Fibroblast of lung (primary cell): ENCODE data around the gene ANXA4. TPM values are rescaled to one million over a fixed set of nuclear protein-coding genes. Genes with fewer than 3 reads are reported as not detected.
A peak's percentile ranks its signal among the peaks of the same experiment; 100 is the strongest.

Experiments used
- DNase-seq, 2 donors: peaks; one replicate each; pipeline versions ENCODE4 v3.0.0 to v3.0.0-alpha.2; 2010; ENCODE audit warnings: low read depth in 2 of 2
- H2AFZ ChIP-seq: 2 replicates; pipeline ENCODE4 v1.5.1; 2012; ENCODE audit warnings: low read length, control low read depth, inconsistent platforms
- H3K27ac ChIP-seq: 2 replicates; pipeline ENCODE4 v1.5.1; 2011; ENCODE audit warnings: low read length, control low read depth; ENCODE audit not compliant: insufficient read depth
- H3K27me3 ChIP-seq: 2 replicates; pipeline ENCODE4 v1.5.1; 2011; ENCODE audit warnings: mild to moderate bottlenecking, low read length; ENCODE audit not compliant: control insufficient read depth, insufficient read depth
- H3K36me3 ChIP-seq: 2 replicates; pipeline ENCODE4 v1.5.1; 2011; ENCODE audit warnings: low read length; ENCODE audit not compliant: control insufficient read depth, insufficient read depth
- H3K4me1 ChIP-seq: 2 replicates; pipeline ENCODE4 v1.5.1; 2011; ENCODE audit warnings: low read length; ENCODE audit not compliant: control insufficient read depth, insufficient read depth; ENCODE audit errors: extremely low read depth
- H3K4me2 ChIP-seq: 2 replicates; pipeline ENCODE4 v1.5.1; 2011; ENCODE audit warnings: low read length, control low read depth; ENCODE audit not compliant: insufficient read depth; ENCODE audit errors: extremely low read depth
- H3K4me3 ChIP-seq, 4 experiments: fragments of 200-600 bp in 1 of 4; sonication (generic) in 1 of 4; replicated peaks in 1 of 4; 2 replicates each; pipeline ENCODE4 v1.5.1; 2011 to 2016; ENCODE audit warnings: low read length in 4 of 4, low read depth in 3 of 4, mild to moderate bottlenecking in 3 of 4, control low read depth in 2 of 4, inconsistent platforms in 1 of 4, mixed read lengths in 1 of 4; ENCODE audit not compliant: insufficient read depth in 1 of 4; ENCODE audit errors: control extremely low read depth in 1 of 4
- H3K79me2 ChIP-seq: 2 replicates; pipeline ENCODE4 v1.5.1; 2012; ENCODE audit warnings: mild to moderate bottlenecking, low read length, inconsistent platforms; ENCODE audit not compliant: control insufficient read depth, insufficient read depth
- H3K9ac ChIP-seq: 2 replicates; pipeline ENCODE4 v1.5.1; 2011; ENCODE audit warnings: mild to moderate bottlenecking, low read length, control low read depth; ENCODE audit not compliant: insufficient read depth
- H3K9me3 ChIP-seq: 2 replicates; pipeline ENCODE4 v1.5.1; 2012; ENCODE audit warnings: low read depth, low read length; ENCODE audit not compliant: control insufficient read depth, insufficient read depth
- H4K20me1 ChIP-seq: 2 replicates; pipeline ENCODE4 v1.5.1; 2011; ENCODE audit warnings: low read length; ENCODE audit not compliant: control insufficient read depth, insufficient read depth; ENCODE audit errors: extremely low read depth
- CTCF ChIP-seq, 2 donors: IDR thresholded peaks in 1 of 2; conservative IDR thresholded peaks in 1 of 2; 1 replicate in 1 of 2; 2 replicates in 1 of 2; pipeline ENCODE4 v1.5.1; 2011 to 2012; ENCODE audit warnings: low read length in 2 of 2, control low read depth in 1 of 2, inconsistent platforms in 1 of 2, low read depth in 1 of 2, mild to moderate bottlenecking in 1 of 2
- EZH2 ChIP-seq: IDR thresholded peaks from 2 replicates; pipeline ENCODE4 v1.5.1; 2012; ENCODE audit warnings: low read length, control low read depth, mild to moderate bottlenecking; ENCODE audit errors: missing control alignments
- polyA plus RNA-seq, 2 donors: library from polyadenylated mRNA; depleted of rRNA in 1 of 2; stranded (reverse) in 1 of 2; unstranded in 1 of 2; fragments of >200 nt; gene quantifications; 2 replicates each; pipeline ENCODE4 v1.2.1, GENCODE V29; 2011 to 2012; ENCODE audit warnings: missing spikeins in 1 of 2
- total RNA-seq: library from RNA; depleted of rRNA; stranded (reverse); fragments of >200 nt; gene quantifications from 2 replicates; pipeline ENCODE4 v1.2.1, GENCODE V29; 2014

Gene ANXA4
- total and polyA plus RNA-seq, 2 donors (not counting 1 experiment from before 2014, with no cell fraction given) = 98.4 to 114 TPM

- Histone ChIP-seq H3K27me3 (no peaks in the 10 kb centered on the region), H3K4me3 (no peak overlapping the region), H3K4me2 (no peak overlapping the region), H3K79me2 (peaks cover 1% of the 10 kb centered on the region), H2AFZ (no peak overlapping the region), H3K27ac (peak overlapping the region; percentile 75), H3K9me3 (no peaks in the 10 kb centered on the region), H4K20me1 (no peaks in the 10 kb centered on the region), H3K36me3 (no peaks in the 10 kb centered on the region), H3K4me1 (peaks cover 48% of the 10 kb centered on the region), H3K9ac (no peak overlapping the region)
- DNase-seq = no peak
- TF ChIP-seq EZH2 (no peak), CTCF (conservative IDR thresholded peaks at IDR 0.05 in 1 of 2, IDR thresholded peaks at IDR 0.05 in 1 of 2; ENCODE audit: low read depth in 1 of 2, low read length in 2 of 2) (no peak)
These were observed 27.3 kb downstream of the ANXA4 start for GRCh38 chr2:69769272-69769671.

DNA sequence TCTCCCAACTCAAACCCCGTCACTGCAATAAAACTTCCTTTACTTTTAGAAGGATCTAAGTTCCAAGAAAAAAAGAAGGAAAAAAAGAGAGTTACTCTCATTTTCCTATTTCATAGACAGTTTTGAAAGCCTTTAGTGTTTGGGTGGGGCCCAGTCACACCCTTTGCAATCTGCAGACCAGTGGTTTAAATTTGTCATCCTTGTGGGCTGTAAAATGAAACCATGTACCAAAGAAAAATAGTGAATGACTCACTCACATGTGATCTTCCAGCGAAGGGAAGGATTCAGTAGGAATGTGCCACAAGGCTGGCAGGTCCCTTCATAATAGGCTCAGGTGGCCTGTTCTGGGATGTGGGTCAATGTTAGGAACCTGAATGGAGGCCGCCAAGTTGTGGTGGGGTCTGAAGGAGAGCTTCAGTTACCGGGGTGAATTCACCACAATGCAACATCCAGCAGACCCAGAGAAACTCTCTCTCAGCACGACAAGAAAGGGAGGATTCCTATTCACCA, 28.3 kb downstream of the ANXA4 start:
- Histone ChIP-seq H2AFZ (no peak overlapping the region), H3K79me2 (peaks cover 1% of the 10 kb centered on the region), H3K9me3 (no peaks in the 10 kb centered on the region), H3K36me3 (no peaks in the 10 kb centered on the region), H3K4me1 (peaks cover 48% of the 10 kb centered on the region), H4K20me1 (no peaks in the 10 kb centered on the region), H3K4me3 (no peak overlapping the region), H3K4me2 (peak overlapping the region; percentile 65), H3K27ac (peak overlapping the region; percentile 75), H3K9ac (no peak overlapping the region), H3K27me3 (no peaks in the 10 kb centered on the region)
- DNase-seq = peak; percentile 91 to 92
- no peak for TF ChIP-seq CTCF (conservative IDR thresholded peaks at IDR 0.05 in 1 of 2, IDR thresholded peaks at IDR 0.05 in 1 of 2; ENCODE audit: low read depth in 1 of 2, low read length in 2 of 2)
- TF ChIP-seq EZH2 = no peak

DNA sequence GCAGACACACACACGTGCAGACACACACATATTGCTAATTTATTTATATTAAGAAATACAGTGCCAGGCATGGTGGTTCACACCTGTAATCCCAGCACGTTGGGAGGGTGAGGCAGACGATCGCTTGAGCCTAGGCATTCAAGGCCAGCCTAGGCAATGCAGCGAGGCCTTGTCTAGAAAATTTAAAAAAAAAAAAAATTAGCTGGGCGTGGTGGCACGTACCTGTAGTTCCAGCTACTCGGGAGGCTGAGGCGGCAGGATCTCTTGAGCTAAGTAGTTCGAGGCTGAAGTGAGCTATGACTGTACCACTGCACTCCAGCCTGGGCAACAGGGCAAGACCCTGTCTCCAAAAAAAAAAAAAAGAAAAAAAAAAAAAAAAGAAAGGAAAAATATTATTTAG, 28.8 kb downstream of the ANXA4 start:
- Histone ChIP-seq H3K27me3 (no peaks in the 10 kb centered on the region), H2AFZ (no peak overlapping the region), H3K4me1 (peaks cover 48% of the 10 kb centered on the region), H4K20me1 (no peaks in the 10 kb centered on the region), H3K36me3 (no peaks in the 10 kb centered on the region), H3K79me2 (peaks cover 1% of the 10 kb centered on the region), H3K4me3 (no peak overlapping the region), H3K9me3 (no peaks in the 10 kb centered on the region), H3K4me2 (no peak overlapping the region), H3K27ac (peak overlapping the region; percentile 75), H3K9ac (no peak overlapping the region)
- TF ChIP-seq CTCF (conservative IDR thresholded peaks at IDR 0.05 in 1 of 2, IDR thresholded peaks at IDR 0.05 in 1 of 2; ENCODE audit: low read depth in 1 of 2, low read length in 2 of 2) (no peak), EZH2 (no peak)
- no peak for DNase-seq
